LHCN-M2 (cell line): Measurements from ENCODE around the gene CARD16. TPM values are rescaled to one million over a fixed set of nuclear protein-coding genes. Genes with fewer than 3 reads are reported as not detected.
"Not testable (repeated sequence)": the region's sequence is repeated elsewhere in the genome, so short reads cannot be mapped to it uniquely, and the experiment has no call there.

Source experiments
- DNase-seq: peaks from one replicate; pipeline ENCODE4 v3.0.0-alpha.2; 2012; ENCODE audit warnings: low read depth
- polyA plus RNA-seq: library from polyadenylated mRNA; unstranded; fragments of >200 nt; gene quantifications from one replicate; pipeline ENCODE4 v1.2.1, GENCODE V29; 2012; ENCODE audit warnings: missing spikeins
- total RNA-seq: library from RNA; depleted of rRNA; stranded (reverse); fragments of >200 nt; gene quantifications from 2 replicates; pipeline ENCODE4 v1.2.3, GENCODE V29; 2014; rRNA removed

The CARD16 gene
- total RNA-seq: not detected in 2 replicates
- 0.16 TPM for polyA plus RNA-seq

- DNase-seq: not testable (repeated sequence)
Observed at GRCh38 chr11:105044557-105045524, at the start of gene CARD16. Gene CARD16, minus strand, starts transcription at chr11:105045335. Its CDS starts 38 bp downstream, at chr11:105045297.

- peak; percentile 29 for DNase-seq
Observed at GRCh38 chr11:105092256-105093239, 47.4 kb upstream of the CARD16 start.

GRCh38 chr11:105081412-105082150 lies 36.4 kb upstream of the CARD16 start:
- DNase-seq: no peak

- DNase-seq: not testable (repeated sequence)
Observed at GRCh38 chr11:105080171-105080906, 35.2 kb upstream of the CARD16 start.

GRCh38 chr11:105078283-105078682 lies 33.1 kb upstream of the CARD16 start:
- no peak for DNase-seq

- DNase-seq: not testable (repeated sequence)
Observed at GRCh38 chr11:105077141-105077790, 32.1 kb upstream of the CARD16 start.

- DNase-seq: no peak
Observed at GRCh38 chr11:105074166-105074530, 29.0 kb upstream of the CARD16 start.

- DNase-seq: no peak
Observed at GRCh38 chr11:105073456-105074165, 28.5 kb upstream of the CARD16 start.

GRCh38 chr11:105072080-105072479 lies 26.9 kb upstream of the CARD16 start:
- DNase-seq: not testable (repeated sequence)

GRCh38 chr11:105071089-105071732 lies 26.1 kb upstream of the CARD16 start:
- DNase-seq: no peak

- DNase-seq: no peak
Observed at GRCh38 chr11:105070306-105070705, 25.2 kb upstream of the CARD16 start.

- not testable (repeated sequence) for DNase-seq
Observed at GRCh38 chr11:105069749-105070148, 24.6 kb upstream of the CARD16 start.

GRCh38 chr11:105063245-105063941 lies 18.3 kb upstream of the CARD16 start:
- not testable (repeated sequence) for DNase-seq

- DNase-seq: no peak
Observed at GRCh38 chr11:105057432-105057831, 12.3 kb upstream of the CARD16 start.

GRCh38 chr11:105056446-105056845 lies 11.3 kb upstream of the CARD16 start:
- no peak for DNase-seq

- DNase-seq: no peak
Observed at GRCh38 chr11:105054723-105055493, 9.8 kb upstream of the CARD16 start.

- no peak for DNase-seq
Observed at GRCh38 chr11:105052487-105052886, 7.4 kb upstream of the CARD16 start.
